ENCODE data around the gene ULK3. TPM values are rescaled to one million over a fixed set of nuclear protein-coding genes. Genes with fewer than 3 reads are reported as not detected.

ULK3 gene
- total RNA-seq, 4 donors from 2014 or later, result 138 to 473 (median 312) TPM

GRCh38 chr15:74792227-74793016, 50.5 kb downstream of the ULK3 start:
- peak overlapping the region in 2 of 4 donors; percentile 20 to 27 for H3K27ac ChIP-seq
- no peak for DNase-seq
- no peaks in the 10 kb centered on the region for H3K27me3 ChIP-seq
- no peak overlapping the region for H3K4me3 ChIP-seq
- no peak for TF ChIP-seq CTCF (IDR thresholded peaks at IDR 0.05)
- no peak for TF ChIP-seq POLR2AphosphoS5 (IDR thresholded peaks at IDR 0.05)
- TF ChIP-seq POLR2A (IDR thresholded peaks at IDR 0.05), result no peak
- no peaks in the 10 kb centered on the region for H3K36me3 ChIP-seq
- in situ Hi-C loops (cut with MboI; ENCODE audit: low pct_ligation_motif_present in 1 of 4, low pct_unique_long_range_greater_than_20kb in 1 of 4, low sequenced_read_pairs in 3 of 4) (no loop called here), intact Hi-C loops (cut with DNase I; ENCODE audit: low total_unique reads) (no loop called here)
- H3K9me3 ChIP-seq, result no peaks in the 10 kb centered on the region
- 55 to 100% methylated on average over 2 to 12 of the region's 12 CpGs for WGBS, 2 donors (ENCODE audit: low coverage in 1 of 2)
- H3K4me1 ChIP-seq, result peaks cover 38 to 64% (median 48%) of the 10 kb centered on the region in 4 donors

GRCh38 chr15:74791667-74792066, 51.3 kb downstream of the ULK3 start:
- Histone ChIP-seq H3K4me3 (no peak overlapping the region), H3K27me3 (no peaks in the 10 kb centered on the region), H3K9me3 (no peaks in the 10 kb centered on the region), H3K36me3 (no peaks in the 10 kb centered on the region), H3K27ac (no peak overlapping the region), H3K4me1 (peaks cover 45 to 72% (median 54%) of the 10 kb centered on the region in 4 donors)
- WGBS, 2 donors (ENCODE audit: low coverage in 1 of 2), result 60 to 81% methylated on average over 1 to 7 of the region's 7 CpGs
- DNase-seq, result no peak
- in situ Hi-C loops (cut with MboI; ENCODE audit: low pct_ligation_motif_present in 1 of 4, low pct_unique_long_range_greater_than_20kb in 1 of 4, low sequenced_read_pairs in 3 of 4), result no loop called here
- intact Hi-C loops (cut with DNase I; ENCODE audit: low total_unique reads), result no loop called here
- TF ChIP-seq POLR2A (IDR thresholded peaks at IDR 0.05) (no peak), CTCF (IDR thresholded peaks at IDR 0.05) (no peak), POLR2AphosphoS5 (IDR thresholded peaks at IDR 0.05) (no peak), EP300 (IDR thresholded peaks at IDR 0.05; ENCODE audit: low read depth) (no peak)

- Histone ChIP-seq H3K4me3 (no peak overlapping the region), H3K27me3 (no peaks in the 10 kb centered on the region), H3K36me3 (no peaks in the 10 kb centered on the region), H3K27ac (peak overlapping the region; percentile 84 to 92 (median 86)), H3K9me3 (no peaks in the 10 kb centered on the region), H3K4me1 (peaks cover 50 to 78% (median 61%) of the 10 kb centered on the region in 4 donors)
- in situ Hi-C loops (cut with MboI; ENCODE audit: low pct_ligation_motif_present in 1 of 4, low pct_unique_long_range_greater_than_20kb in 1 of 4, low sequenced_read_pairs in 3 of 4) (no loop called here), intact Hi-C loops (cut with DNase I; ENCODE audit: low total_unique reads) (no loop called here)
- DNase-seq, result no peak
- 24 to 57% methylated on average over 1 of the region's 1 CpG for WGBS, 2 donors (ENCODE audit: low coverage in 1 of 2)
- TF ChIP-seq POLR2AphosphoS5 (IDR thresholded peaks at IDR 0.05) (no peak), POLR2A (IDR thresholded peaks at IDR 0.05) (no peak), EP300 (IDR thresholded peaks at IDR 0.05; ENCODE audit: low read depth) (no peak), CTCF (IDR thresholded peaks at IDR 0.05) (no peak)
Observed at GRCh38 chr15:74791007-74791406, 51.9 kb downstream of the ULK3 start.

- H3K9me3 ChIP-seq, result no peaks in the 10 kb centered on the region
- H3K27me3 ChIP-seq, result no peaks in the 10 kb centered on the region
- in situ Hi-C loops (cut with MboI; ENCODE audit: low pct_ligation_motif_present in 1 of 4, low pct_unique_long_range_greater_than_20kb in 1 of 4, low sequenced_read_pairs in 3 of 4) (no loop called here), intact Hi-C loops (cut with DNase I; ENCODE audit: low total_unique reads) (no loop called here)
- H3K4me1 ChIP-seq, result peaks cover 54 to 86% (median 65%) of the 10 kb centered on the region in 4 donors
- TF ChIP-seq POLR2A (IDR thresholded peaks at IDR 0.05) (peak; percentile 15), CTCF (IDR thresholded peaks at IDR 0.05) (no peak), POLR2AphosphoS5 (IDR thresholded peaks at IDR 0.05) (peak in 1 of 3 donors; percentile 10), EP300 (IDR thresholded peaks at IDR 0.05; ENCODE audit: low read depth) (no peak)
- DNase-seq, result peak; percentile 68
- no peaks in the 10 kb centered on the region for H3K36me3 ChIP-seq
- peak overlapping the region in 1 of 4 donors; percentile 32 for H3K4me3 ChIP-seq
- WGBS, 2 donors (ENCODE audit: low coverage in 1 of 2), result 32 to 40% methylated on average over 2 to 15 of the region's 15 CpGs
- peak overlapping the region; percentile 84 to 92 (median 86) for H3K27ac ChIP-seq
Observed at GRCh38 chr15:74790080-74790916, 52.7 kb downstream of the ULK3 start.
